NCI-H526 (cell line): ENCODE results near the gene KIAA1755.
A peak's percentile ranks its signal among the peaks of the same experiment; 100 is the strongest.

Experiments
- DNase-seq, 2 experiments: peaks; one replicate each; lab custom pipeline; 2025; lab: John Stamatoyannopoulos, UW

Gene KIAA1755

GRCh38 chr20:38237381-38237780, 23.2 kb downstream of the KIAA1755 start:
- DNase-seq: no peak

DNA sequence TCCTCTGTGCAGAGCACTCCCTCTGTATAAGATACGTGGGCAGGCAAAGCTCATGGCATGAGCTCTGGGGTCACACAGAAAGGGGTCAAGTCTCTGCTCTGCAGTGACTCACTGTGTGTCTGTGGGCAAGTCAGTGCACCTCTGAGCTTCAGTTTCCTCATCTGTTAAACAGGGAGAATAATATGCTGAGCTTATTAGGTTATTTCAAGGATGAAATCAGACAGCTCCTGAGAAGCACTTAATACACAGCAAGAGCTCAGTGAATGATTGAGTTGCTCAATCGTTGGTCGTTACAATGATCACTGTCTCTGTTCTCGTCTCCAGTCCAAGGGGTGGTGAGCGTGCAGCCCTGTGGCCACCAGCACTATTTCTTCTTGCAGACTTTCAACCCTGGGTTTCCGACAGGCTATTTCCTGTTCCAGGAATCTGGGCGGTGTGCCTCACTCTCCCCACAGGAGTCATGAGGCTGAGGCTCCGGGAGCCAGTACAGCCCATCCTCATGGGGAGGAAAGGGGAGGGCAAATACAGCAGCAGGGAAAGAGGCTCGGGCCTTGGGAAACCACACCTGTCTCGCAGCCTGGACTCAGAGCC, 28.9 kb downstream of the KIAA1755 start:
- no peak for DNase-seq

DNA sequence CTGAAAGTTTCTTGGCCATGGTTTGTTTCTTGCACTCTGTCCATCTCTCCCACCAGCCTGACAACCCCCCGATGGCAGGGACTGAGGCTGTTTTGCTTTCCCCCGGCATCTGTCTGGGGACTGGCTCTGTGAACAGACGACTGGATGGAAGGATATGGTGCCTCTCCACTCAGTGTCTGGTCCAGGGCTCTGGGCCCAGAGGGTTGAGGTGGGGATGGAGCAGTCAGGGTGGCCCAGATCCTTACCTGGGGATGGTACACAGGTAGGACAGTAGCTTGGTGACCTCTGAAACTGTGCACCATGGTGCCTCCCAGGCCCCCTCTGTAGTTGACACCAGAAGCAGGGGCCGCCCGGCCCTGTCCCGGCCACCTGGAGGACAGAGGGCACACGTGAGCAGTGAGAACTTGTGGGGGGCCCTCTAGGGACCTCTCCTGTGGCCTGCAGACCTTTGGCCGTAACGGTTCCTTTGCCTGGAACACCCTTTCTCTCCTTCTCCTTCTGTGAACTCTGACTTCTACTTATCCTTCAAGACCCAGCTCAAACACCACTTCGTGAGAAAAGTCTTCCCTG, 29.5 kb downstream of the KIAA1755 start:
- no peak for DNase-seq

DNA sequence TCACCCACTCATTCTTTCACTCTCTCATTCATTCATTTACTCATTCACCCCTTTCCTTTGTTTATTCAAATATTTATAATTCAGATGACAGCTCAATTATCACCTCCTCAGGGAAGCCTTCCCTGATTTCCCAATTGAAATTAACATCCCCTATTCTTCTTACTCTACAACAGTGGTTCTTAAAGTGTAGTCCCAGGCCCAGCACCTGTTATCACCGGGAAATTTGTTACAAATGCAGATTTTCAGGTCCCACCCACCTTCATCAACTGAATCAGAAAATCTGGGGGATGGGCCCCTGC, 30.3 kb downstream of the KIAA1755 start:
- DNase-seq: no peak

- DNase-seq: peak in 1 of 2 experiments; percentile 55
These were observed 30.9 kb downstream of the KIAA1755 start for GRCh38 chr20:38229376-38230252.

- DNase-seq: no peak
These were observed 32.1 kb downstream of the KIAA1755 start for GRCh38 chr20:38228436-38228835.

DNA sequence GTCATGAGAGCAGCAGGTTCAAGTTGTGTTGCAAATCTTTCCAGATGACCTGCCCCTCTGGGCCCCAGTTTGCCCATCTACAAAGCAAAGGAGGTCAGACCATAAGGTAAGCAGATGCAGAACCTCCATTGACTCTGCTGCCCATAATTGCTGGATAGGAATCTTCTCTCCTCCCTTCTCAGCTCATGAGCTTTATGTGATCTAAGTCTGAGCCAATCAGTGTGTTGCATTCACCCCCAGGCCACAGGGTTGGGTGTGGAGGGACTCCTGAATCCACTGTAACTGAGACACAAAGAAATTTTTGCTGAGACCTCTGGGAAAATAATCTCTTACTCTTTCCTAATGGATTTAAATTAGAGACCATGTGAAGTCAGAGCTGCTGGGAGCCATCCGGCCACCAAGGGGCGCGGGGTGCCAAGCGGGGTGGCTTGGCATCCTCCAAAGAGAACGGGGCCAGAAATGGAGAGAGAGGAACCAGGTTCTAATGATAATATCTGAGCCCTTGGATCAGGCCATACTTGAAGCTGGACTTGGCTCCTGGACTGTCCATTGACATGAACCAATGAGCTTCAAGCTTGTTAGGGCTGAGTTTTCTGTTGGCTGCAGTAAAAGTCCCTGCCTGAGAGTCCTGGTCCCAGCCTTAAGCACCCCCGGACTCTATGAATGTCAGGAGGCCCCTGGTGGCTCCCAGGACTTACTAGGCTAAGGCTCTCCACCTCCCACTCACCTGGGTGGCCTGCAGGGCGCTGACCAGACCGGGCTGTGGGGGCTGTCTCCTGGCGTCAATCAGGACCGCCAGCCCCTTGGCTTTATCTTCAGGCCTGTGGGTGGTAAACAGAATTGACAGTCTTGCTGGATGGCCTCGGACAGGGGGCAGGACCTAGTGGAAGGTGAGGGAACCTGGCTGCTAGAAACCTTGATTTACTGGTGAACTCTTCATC, 32.8 kb downstream of the KIAA1755 start:
- DNase-seq: no peak

GRCh38 chr20:38226553-38226952, 34.0 kb downstream of the KIAA1755 start:
- no peak for DNase-seq

- no peak for DNase-seq
These were observed 34.7 kb downstream of the KIAA1755 start for GRCh38 chr20:38225900-38226263.

GRCh38 chr20:38225240-38225899, 35.2 kb downstream of the KIAA1755 start:
- no peak for DNase-seq

DNA sequence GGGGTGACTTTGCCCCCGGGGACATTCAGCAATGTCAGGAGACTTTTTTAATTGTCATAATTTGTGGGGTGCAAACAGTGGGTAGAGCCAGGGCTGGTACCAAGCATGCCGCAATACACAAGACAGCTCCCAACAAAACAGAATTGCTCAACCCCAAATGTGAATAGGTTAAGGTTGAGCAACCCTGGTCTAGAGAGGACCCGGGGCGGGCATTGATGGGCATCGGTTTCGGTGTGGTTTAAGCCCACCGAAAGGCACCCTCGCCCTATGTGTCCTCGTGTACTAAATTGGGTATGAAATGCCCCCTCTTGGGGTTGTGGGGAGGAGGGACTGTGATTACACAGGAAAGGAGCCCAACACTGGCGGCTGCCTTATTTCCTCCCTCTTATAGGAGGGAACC, 36.0 kb downstream of the KIAA1755 start:
- no peak for DNase-seq

DNA sequence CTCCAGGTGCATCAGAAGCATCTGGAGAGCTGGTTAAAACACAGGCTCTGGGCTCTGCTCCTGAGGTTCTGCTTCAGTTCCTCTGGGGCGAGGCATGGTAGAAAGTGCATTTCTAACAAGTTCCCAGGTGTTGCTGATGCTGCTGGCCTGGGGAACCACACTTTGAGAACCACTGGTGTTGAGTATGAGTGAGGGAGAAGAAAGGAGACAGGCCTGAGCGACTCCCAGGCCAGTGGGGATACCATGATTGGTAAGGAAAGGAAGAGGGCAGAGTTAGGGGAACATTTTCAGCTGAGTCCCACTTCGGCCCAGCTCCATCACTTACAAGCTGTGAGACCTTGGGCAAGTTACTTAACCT, 36.8 kb downstream of the KIAA1755 start:
- DNase-seq: no peak

DNA sequence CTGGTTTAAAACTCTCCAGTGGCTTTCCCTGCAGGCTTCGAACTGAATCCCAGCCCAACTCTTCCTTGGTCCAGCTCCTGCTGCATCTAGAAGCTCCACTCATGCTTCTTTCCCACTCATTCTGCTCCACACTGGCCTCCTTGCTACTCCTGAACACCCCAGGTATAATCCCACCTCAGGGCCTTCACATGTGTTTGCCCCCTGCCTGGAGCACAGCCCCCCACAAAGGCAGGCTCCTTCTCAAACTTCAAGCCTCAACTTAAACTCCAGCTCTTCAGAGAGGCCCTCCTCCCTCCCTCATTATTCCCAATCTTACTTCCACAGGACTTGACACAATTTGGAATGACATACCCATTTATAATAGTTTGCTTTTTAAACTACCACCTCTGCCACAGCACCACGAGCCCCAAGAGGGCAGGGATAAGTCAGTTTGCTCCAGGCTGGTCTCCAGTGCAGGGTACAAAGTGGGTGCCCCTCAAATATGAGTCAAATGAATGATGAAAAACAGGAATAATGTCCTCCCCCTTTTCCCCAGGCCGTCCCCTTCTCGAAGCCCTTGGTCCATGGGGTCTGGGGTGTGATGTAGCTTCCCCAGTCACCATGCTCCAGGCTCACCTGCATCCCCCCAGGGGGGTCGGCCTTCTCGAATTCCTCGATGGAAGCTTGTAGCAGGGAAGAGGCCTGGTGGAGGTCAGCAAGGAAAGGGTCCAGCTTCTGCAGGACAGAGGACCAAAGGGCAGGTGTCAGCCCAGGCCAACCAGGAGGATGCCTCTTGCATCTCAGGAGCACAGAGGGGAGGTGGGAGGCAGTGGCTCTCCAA, 37.4 kb downstream of the KIAA1755 start:
- no peak for DNase-seq

DNA sequence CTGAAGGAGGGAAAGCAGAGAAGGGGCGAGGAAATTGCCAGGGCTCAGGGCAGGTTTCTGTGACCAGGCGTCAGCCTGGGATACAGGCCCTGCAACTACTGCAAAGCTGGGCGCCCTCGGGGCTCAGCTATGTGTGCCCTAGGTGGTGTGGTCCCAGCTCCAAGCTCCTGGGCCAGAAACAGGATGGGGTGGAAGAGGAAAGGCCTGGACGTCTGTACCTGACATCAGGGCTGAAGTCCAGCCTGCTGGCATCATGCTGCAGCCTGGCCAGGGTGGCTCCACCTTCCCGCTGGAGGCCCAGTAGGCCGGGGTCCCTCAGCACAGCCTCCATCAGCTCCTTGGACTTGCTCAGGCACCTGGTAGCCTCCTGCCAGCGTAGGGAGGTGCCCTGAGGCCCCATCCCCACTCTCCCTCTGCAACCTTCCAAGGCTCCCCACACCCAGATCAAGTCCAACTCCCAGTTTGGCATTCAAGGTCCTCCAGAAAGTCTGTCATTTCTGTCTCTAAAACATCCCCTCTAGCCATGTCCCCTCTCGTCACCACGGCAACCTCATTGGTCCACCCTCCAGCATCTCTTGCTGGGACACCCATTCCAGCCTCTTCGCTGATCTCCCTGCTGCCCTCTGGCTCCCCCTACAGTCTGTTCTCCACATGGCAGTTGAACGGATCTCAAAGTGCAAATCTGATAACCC, 38.2 kb downstream of the KIAA1755 start:
- peak; percentile 39 to 77 for DNase-seq

GRCh38 chr20:38221119-38221589, 39.4 kb downstream of the KIAA1755 start:
- DNase-seq: peak in 1 of 2 experiments; percentile 88

GRCh38 chr20:38220587-38221118, 39.9 kb downstream of the KIAA1755 start:
- no peak for DNase-seq

GRCh38 chr20:38219006-38219950, 41.3 kb downstream of the KIAA1755 start:
- no peak for DNase-seq

DNA sequence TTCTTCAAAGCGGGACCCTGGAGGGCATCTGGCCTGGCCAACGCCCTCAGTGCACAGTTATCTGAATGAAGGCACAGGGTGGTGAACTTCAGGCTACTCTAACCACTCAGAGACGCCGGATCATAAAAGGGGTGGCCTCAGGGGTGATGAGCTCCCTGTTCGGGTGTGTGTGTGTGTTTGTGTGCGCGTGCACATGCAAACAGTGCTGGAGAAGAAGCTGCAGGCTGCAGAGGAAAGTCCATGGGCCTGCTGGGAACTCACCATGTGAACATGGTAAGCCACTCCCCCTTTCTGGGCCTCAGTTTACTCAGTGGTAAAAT, 42.0 kb downstream of the KIAA1755 start:
- DNase-seq: no peak
